ENCODE results near the gene LIX1L. TPM values are rescaled to one million over a fixed set of nuclear protein-coding genes. Genes with fewer than 3 reads are reported as not detected.

The LIX1L gene
- total and polyA plus RNA-seq, 8 donors, result 5.8 to 28.4 (median 9.0) TPM

- Histone ChIP-seq H3K9me3 (no peaks in the 10 kb centered on the region), H3K27ac (peak overlapping the region in 4 of 5 donors; percentile 92 to 99 (median 96)), H3K4me3 (no peak overlapping the region), H3K27me3 (peaks cover 0 to 14% (median 8%) of the 10 kb centered on the region in 3 donors), H3K4me1 (peaks cover 39 to 90% (median 80%) of the 10 kb centered on the region in 4 donors), H3K36me3 (no peaks in the 10 kb centered on the region)
- no peak for DNase-seq
- intact Hi-C loops (cut with DNase I; ENCODE audit: low total_unique reads), result no loop called here
- no peak for TF ChIP-seq POLR2AphosphoS5 (IDR thresholded peaks at IDR 0.05)
- no peak for TF ChIP-seq POLR2A (IDR thresholded peaks at IDR 0.05)
- no peak for TF ChIP-seq CTCF (IDR thresholded peaks at IDR 0.05)
- TF ChIP-seq EP300 (IDR thresholded peaks at IDR 0.05), result no peak
Observed at GRCh38 chr1:145958734-145959133, 917 bp upstream of the LIX1L start.

- Histone ChIP-seq H3K36me3 (no peaks in the 10 kb centered on the region), H3K4me1 (peaks cover 29 to 79% (median 65%) of the 10 kb centered on the region in 4 donors), H3K27ac (peak overlapping the region; percentile 86 to 99 (median 94)), H3K9me3 (no peaks in the 10 kb centered on the region), H3K27me3 (peaks cover 0 to 14% (median 8%) of the 10 kb centered on the region in 3 donors), H3K4me3 (peak overlapping the region; percentile 82 to 96 (median 92))
- intact Hi-C loops (cut with DNase I; ENCODE audit: low total_unique reads), result no loop called here
- peak in 1 of 2 donors; percentile 77 for DNase-seq
- TF ChIP-seq EP300 (IDR thresholded peaks at IDR 0.05) (no peak), CTCF (IDR thresholded peaks at IDR 0.05) (no peak)
- 1 to 23% (median 12%) methylated on average over 3 of the region's 3 CpGs for WGBS, 5 donors
Observed at GRCh38 chr1:145956781-145957442, 905 bp downstream of the LIX1L start.

GRCh38 chr1:145956361-145956760 lies 1.5 kb downstream of the LIX1L start:
- Histone ChIP-seq H3K4me3 (peak overlapping the region; percentile 82 to 96 (median 92)), H3K27ac (peak overlapping the region in 4 of 5 donors; percentile 92 to 99 (median 96)), H3K4me1 (peaks cover 29 to 79% (median 62%) of the 10 kb centered on the region in 4 donors), H3K9me3 (no peaks in the 10 kb centered on the region), H3K27me3 (peaks cover 0 to 8% (median 2%) of the 10 kb centered on the region in 3 donors), H3K36me3 (no peaks in the 10 kb centered on the region)
- DNase-seq, result no peak
- TF ChIP-seq EP300 (IDR thresholded peaks at IDR 0.05), result no peak
- no peak for TF ChIP-seq POLR2AphosphoS5 (IDR thresholded peaks at IDR 0.05)
- TF ChIP-seq POLR2A (IDR thresholded peaks at IDR 0.05), result no peak
- no peak for TF ChIP-seq CTCF (IDR thresholded peaks at IDR 0.05)
- intact Hi-C loops (cut with DNase I; ENCODE audit: low total_unique reads), result no loop called here

GRCh38 chr1:145955436-145955835 lies 2.4 kb downstream of the LIX1L start:
- no peak for DNase-seq
- Histone ChIP-seq H3K27me3 (no peaks in the 10 kb centered on the region), H3K9me3 (no peaks in the 10 kb centered on the region), H3K36me3 (no peaks in the 10 kb centered on the region), H3K4me3 (peak overlapping the region in 1 of 4 donors; percentile 82), H3K4me1 (peaks cover 29 to 80% (median 57%) of the 10 kb centered on the region in 4 donors), H3K27ac (peak overlapping the region in 4 of 5 donors; percentile 2 to 99 (median 96))
- intact Hi-C loops (cut with DNase I; ENCODE audit: low total_unique reads), result no loop called here
- no peak for TF ChIP-seq CTCF (IDR thresholded peaks at IDR 0.05)
- TF ChIP-seq POLR2AphosphoS5 (IDR thresholded peaks at IDR 0.05), result no peak
- TF ChIP-seq EP300 (IDR thresholded peaks at IDR 0.05), result no peak
- no peak for TF ChIP-seq POLR2A (IDR thresholded peaks at IDR 0.05)
- 48 to 66% (median 54%) methylated on average over 2 of the region's 2 CpGs for WGBS, 5 donors
